K562 (cell line): ENCODE results near the gene EFCAB5. TPM values are rescaled to one million over a fixed set of nuclear protein-coding genes. Genes with fewer than 3 reads are reported as not detected.

Experiments used
- ATAC-seq: fragments of 200-7000 bp; cut with Tn5 transposase; 3 replicates; pipeline ENCODE4 v1.9.1; 2020; ENCODE audit warnings: moderate library complexity
- BruUV-seq: library from RNA; stranded (reverse); fragments of 400-500 nt; replicated peaks from 2 replicates; lab custom pipeline; 2021; lab: Mats Ljungman, UMichigan
- CTCF ChIA-PET: fragments of 300-600 bp; formaldehyde crosslinking; extraction: SDS; loops from one replicate; lab custom pipeline; 2021; ENCODE audit warnings: low intra/inter-chr PET ratio; lab: Yijun Ruan, JAX
- POLR2A ChIA-PET: fragments of 300-600, 350-650 bp; sonication (Branson Sonifier 250); formaldehyde crosslinking; extraction: SDS; loops from one replicate; lab custom pipeline; 2021; ENCODE audit warnings: antibody characterized with exemption, inconsistent platforms; lab: Yijun Ruan, JAX
- DNase-seq, 4 experiments: peaks; one replicate each; pipeline versions ENCODE4 v3.0.0 to v3.0.0-alpha.2; 2011 to 2018; ENCODE audit warnings: low spot score in 3 of 4, mixed read lengths in 3 of 4; ENCODE audit errors: extremely low read depth in 1 of 4
- FAIRE-seq: peaks from 2 replicates; lab custom pipeline; 2011; peaks lifted over from hg19 to GRCh38; lab: Jason Lieb, UNC
- H2AFZ ChIP-seq: 2 replicates; pipeline ENCODE4 v1.6.0; 2011; ENCODE audit warnings: low read depth, low read length, control low read depth, inconsistent platforms
- H3K27ac ChIP-seq: fragments of 200-600 bp; 3 replicates; pipeline ENCODE4 v1.8.0; 2011; ENCODE audit warnings: low read depth, mild to moderate bottlenecking, control low read depth, inconsistent platforms, low read length, moderate library complexity, mixed read lengths; ENCODE audit errors: extremely low read depth
- H3K27me3 ChIP-seq, 2 experiments: fragments of 300-600 bp in 1 of 2; 2 replicates in 1 of 2; 3 replicates in 1 of 2; pipeline versions ENCODE4 v1.6.0 to v1.8.0; 2011; ENCODE audit warnings: inconsistent platforms in 2 of 2, low read length in 2 of 2, mild to moderate bottlenecking in 1 of 2, mixed read lengths in 1 of 2, moderate library complexity in 1 of 2; ENCODE audit not compliant: control insufficient read depth in 2 of 2, insufficient read depth in 2 of 2
- H3K36me3 ChIP-seq: fragments of 300-600 bp; 3 replicates; pipeline ENCODE4 v1.8.0; 2011; ENCODE audit warnings: mild to moderate bottlenecking, low read length, inconsistent platforms; ENCODE audit not compliant: control insufficient read depth, insufficient read depth
- H3K4me1 ChIP-seq, 2 experiments: fragments of 200-600 bp in 1 of 2; replicated peaks in 1 of 2; 2 replicates in 1 of 2; 3 replicates in 1 of 2; pipeline versions ENCODE4 v1.5.1 to v1.8.0; 2011; ENCODE audit warnings: inconsistent platforms in 2 of 2, low read length in 2 of 2, mild to moderate bottlenecking in 1 of 2, mixed read lengths in 1 of 2, moderate library complexity in 1 of 2; ENCODE audit not compliant: control insufficient read depth in 2 of 2, insufficient read depth in 2 of 2
- H3K4me2 ChIP-seq: 2 replicates; pipeline ENCODE4 v1.6.1; 2011; ENCODE audit warnings: low read length, control low read depth, inconsistent platforms, mixed read lengths; ENCODE audit not compliant: insufficient read depth
- H3K4me3 ChIP-seq: fragments of 200-600 bp; sonication (generic), shearing (Covaris generic); 2 replicates; pipeline ENCODE4 v1.5.1; 2016; ENCODE audit warnings: control low read depth, inconsistent platforms
- H3K79me2 ChIP-seq: fragments of 200-600 bp; 3 replicates; pipeline ENCODE4 v1.8.0; 2011; ENCODE audit warnings: low read length, inconsistent platforms; ENCODE audit not compliant: control insufficient read depth, insufficient read depth
- H3K9ac ChIP-seq, 2 experiments: 2 replicates each; pipeline versions ENCODE4 v1.6.0 to v1.6.1; 2011; ENCODE audit warnings: low read depth in 2 of 2, low read length in 2 of 2, control low read depth in 1 of 2, inconsistent platforms in 1 of 2, mild to moderate bottlenecking in 1 of 2, mixed read lengths in 1 of 2; ENCODE audit not compliant: insufficient read depth in 1 of 2
- H3K9me1 ChIP-seq: one replicate; pipeline ENCODE4 v1.6.0; 2011; ENCODE audit warnings: inconsistent platforms, mild to moderate bottlenecking, low read length, moderate library complexity; ENCODE audit not compliant: control insufficient read depth, insufficient read depth
- H3K9me3 ChIP-seq: replicated peaks from 2 replicates; pipeline ENCODE4 v1.5.1; 2011; ENCODE audit warnings: low read depth, low read length, inconsistent platforms; ENCODE audit not compliant: control insufficient read depth, insufficient read depth
- H4K20me1 ChIP-seq: replicated peaks from 2 replicates; pipeline ENCODE4 v1.6.1; 2011; ENCODE audit warnings: low read length, inconsistent platforms, mixed read lengths; ENCODE audit not compliant: control insufficient read depth, insufficient read depth
- BCL6 ChIP-seq: fragments of 250-450 bp; sonication (Bioruptor Pico); IDR thresholded peaks from 2 replicates; pipeline ENCODE4 v1.4.0; 2020
- EHMT2 ChIP-seq: fragments of 450-650 bp; IDR thresholded peaks from 2 replicates; pipeline ENCODE4 v1.6.1; 2018; ENCODE audit warnings: antibody characterized with exemption
- ESRRB ChIP-seq: fragments of 250-450 bp; sonication (Bioruptor Pico); IDR thresholded peaks from 2 replicates; pipeline ENCODE4 v1.5.0; 2020; ENCODE audit warnings: mild to moderate bottlenecking, moderate library complexity, borderline replicate concordance
- HEY1 ChIP-seq: fragments of 250-450 bp; sonication (Bioruptor Pico); IDR thresholded peaks from 2 replicates; pipeline ENCODE4 v1.5.0; 2020; ENCODE audit warnings: mild to moderate bottlenecking, moderate library complexity, borderline replicate concordance
- HMGN3 ChIP-seq: IDR thresholded peaks from 2 replicates; pipeline ENCODE4 v1.6.1; 2011; ENCODE audit warnings: borderline replicate concordance, low read depth, mild to moderate bottlenecking, mixed read lengths, low read length; ENCODE audit not compliant: insufficient read length; ENCODE audit errors: extremely low read depth
- MCM7 ChIP-seq, 2 experiments: fragments of 450-650 bp; IDR thresholded peaks; 2 replicates each; pipeline ENCODE4 v1.6.1; 2016 to 2018
- MED1 ChIP-seq: sonication (generic); formaldehyde crosslinking; IDR thresholded peaks from 2 replicates; pipeline ENCODE4 v1.8.1; 2023; ENCODE audit warnings: missing genetic modification reagents, borderline replicate concordance
- NFXL1 ChIP-seq: fragments of 450-650 bp; formaldehyde crosslinking; IDR thresholded peaks from 2 replicates; pipeline ENCODE4 v1.4.0; 2021; ENCODE audit warnings: mild to moderate bottlenecking
- SLC30A9 ChIP-seq: fragments of 250-450 bp; sonication (Bioruptor Pico); IDR thresholded peaks from 2 replicates; pipeline ENCODE4 v1.8.0; 2022; ENCODE audit warnings: mild to moderate bottlenecking, moderate library complexity
- SP2 ChIP-seq: IDR thresholded peaks from 2 replicates; pipeline ENCODE4 v1.6.1; 2011; ENCODE audit warnings: mild to moderate bottlenecking, low read depth, low read length, moderate library complexity; ENCODE audit not compliant: poor library complexity, severe bottlenecking; ENCODE audit errors: extremely low read depth
- TAF1 ChIP-seq: IDR thresholded peaks from 2 replicates; pipeline ENCODE4 v1.6.1; 2011; ENCODE audit warnings: mild to moderate bottlenecking, low read length, moderate library complexity; ENCODE audit not compliant: insufficient read depth, control insufficient read depth, severe bottlenecking; ENCODE audit errors: extremely low read depth
- ZBTB1 ChIP-seq: sonication (generic); formaldehyde crosslinking; IDR thresholded peaks from 2 replicates; pipeline ENCODE4 v1.8.1; 2023; ENCODE audit warnings: missing genetic modification reagents, low read depth, mild to moderate bottlenecking, borderline replicate concordance
- ZNF12 ChIP-seq: sonication (generic); formaldehyde crosslinking; IDR thresholded peaks from 2 replicates; pipeline ENCODE4 v1.4.0; 2020; ENCODE audit warnings: mild to moderate bottlenecking, missing genetic modification reagents
- ZNF316 ChIP-seq: fragments of 450-650 bp; IDR thresholded peaks from 2 replicates; pipeline ENCODE4 v1.6.1; 2016
- whole genome bisulfite sequencing: fragments of 100-300 bp; shearing (Covaris generic); methylation state at CpG from one replicate; pipeline ENCODE4 v1.1.6; 2016; ENCODE audit warnings: low coverage, mixed read lengths; ENCODE audit not compliant: insufficient coverage; ENCODE audit errors: missing lambda C conversion rate; 5-methylcytosine and 5-hydroxymethylcytosine counted together
- in situ Hi-C: fragments of 300-500 bp; cut with MboI; formaldehyde crosslinking; loops from 4 replicates; pipeline ENCODE4 v1.15.0; 2018; ENCODE audit warnings: inconsistent platforms, mixed read lengths
- intact Hi-C: fragments of 100-400 bp; cut with micrococcal nuclease; formaldehyde crosslinking; loops from 2 replicates; pipeline ENCODE4 v1.14.2; 2022
- polyA plus RNA-seq, 8 experiments: library from polyadenylated mRNA; depleted of rRNA in 4 of 8; stranded (reverse) in 5 of 8; unstranded in 3 of 8; fragments of >200 nt; fragmentation: Nextera tagmentation in 2 of 8; fragmentation: Illumina TruSeq in 1 of 8; extraction: Ambion mirVana in 2 of 8; extraction: Trizol in 1 of 8; gene quantifications; 2 replicates each; pipeline versions ENCODE4 v1.2.1 to v1.2.3, GENCODE V29; 2011 to 2014; ENCODE audit warnings: inconsistent platforms in 1 of 8, missing spikeins in 1 of 8
- total RNA-seq, 7 experiments: library from RNA; depleted of rRNA in 6 of 7; stranded (reverse); fragments of >200 nt in 6 of 7; fragmentation: Illumina TruSeq in 2 of 7; extraction: Trizol in 2 of 7; gene quantifications; 2 replicates each; pipeline versions ENCODE4 v1.2.1 to v1.2.3, GENCODE V29; 2011 to 2021; ENCODE audit warnings: low replicate concordance in 1 of 7
- TF ChIP-seq, protein P1 (sequence below): fragments of 250-450 bp; sonication (Bioruptor Pico); IDR thresholded peaks from 2 replicates; pipeline ENCODE4 v1.8.0; 2022; ENCODE audit warnings: inconsistent platforms
- TF ChIP-seq, protein P2 (sequence below), 2 experiments: fragments of 250-450 bp in 1 of 2; fragments of 450-650 bp in 1 of 2; sonication (Bioruptor Pico) in 1 of 2; IDR thresholded peaks; 2 replicates each; pipeline versions ENCODE4 v1.6.1 to v1.8.0; 2016 to 2021; ENCODE audit warnings: mild to moderate bottlenecking in 2 of 2, moderate library complexity in 2 of 2, missing compliant biosample characterization in 1 of 2, missing genetic modification characterization in 1 of 2

EFCAB5 gene
- total and polyA plus RNA-seq, 9 of the 15 experiments (the other 6 are each of a cell fraction or from before 2014, with no cell fraction given), result 0.06 to 0.11 TPM; not detected in 7

DNA sequence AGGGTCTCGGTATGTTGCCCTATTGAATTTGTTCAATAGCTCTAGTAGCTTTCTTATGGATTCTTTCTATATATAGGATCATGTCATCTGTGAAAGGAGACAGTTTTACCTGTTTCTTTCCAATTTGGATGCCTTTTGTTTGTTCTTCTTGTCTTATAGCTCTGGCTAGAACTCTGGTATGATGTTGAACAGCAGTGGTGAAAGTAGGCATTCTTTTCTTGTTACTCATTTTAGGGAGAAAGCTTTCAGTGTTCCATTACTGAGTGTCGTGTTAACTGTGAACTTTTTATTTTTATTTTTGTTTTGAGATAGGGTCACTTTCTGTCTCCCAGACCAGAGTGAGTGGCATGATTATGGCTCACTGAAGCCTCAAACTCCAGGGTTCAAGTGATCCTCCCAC is 21.2 kb downstream of the EFCAB5 start:
- in situ Hi-C loops, result no loop called here

More for the DNA sequence above, 21.2 kb downstream of the EFCAB5 start:
- no peak for DNase-seq
- Histone ChIP-seq H3K9me1 (no peaks in the 10 kb centered on the region), H4K20me1 (no peaks in the 10 kb centered on the region), H3K27ac (no peak overlapping the region), H3K9ac (no peak overlapping the region), H3K4me1 (no peaks in the 10 kb centered on the region; a peak in 1 of 5 replicates), H3K4me2 (no peak overlapping the region), H3K9me3 (no peaks in the 10 kb centered on the region), H3K4me3 (no peak overlapping the region), H3K79me2 (no peaks in the 10 kb centered on the region), H3K27me3 (no peaks in the 10 kb centered on the region), H3K36me3 (no peaks in the 10 kb centered on the region), H2AFZ (no peak overlapping the region)
- ChIA-PET POLR2A (interaction anchor here (0.8 kb wide), 1 partner anchor 32 kb away, joined by 5 read pairs; the partner anchor contains the start of gene SSH2), CTCF (no interaction called here)
- WGBS, result 0% methylated on average over 2 of the region's 2 CpGs
- intact Hi-C loops, result no loop called here
- TF ChIP-seq BCL6 (CRISPR knock-in tag), result no peak
- TF ChIP-seq, protein P1, sequence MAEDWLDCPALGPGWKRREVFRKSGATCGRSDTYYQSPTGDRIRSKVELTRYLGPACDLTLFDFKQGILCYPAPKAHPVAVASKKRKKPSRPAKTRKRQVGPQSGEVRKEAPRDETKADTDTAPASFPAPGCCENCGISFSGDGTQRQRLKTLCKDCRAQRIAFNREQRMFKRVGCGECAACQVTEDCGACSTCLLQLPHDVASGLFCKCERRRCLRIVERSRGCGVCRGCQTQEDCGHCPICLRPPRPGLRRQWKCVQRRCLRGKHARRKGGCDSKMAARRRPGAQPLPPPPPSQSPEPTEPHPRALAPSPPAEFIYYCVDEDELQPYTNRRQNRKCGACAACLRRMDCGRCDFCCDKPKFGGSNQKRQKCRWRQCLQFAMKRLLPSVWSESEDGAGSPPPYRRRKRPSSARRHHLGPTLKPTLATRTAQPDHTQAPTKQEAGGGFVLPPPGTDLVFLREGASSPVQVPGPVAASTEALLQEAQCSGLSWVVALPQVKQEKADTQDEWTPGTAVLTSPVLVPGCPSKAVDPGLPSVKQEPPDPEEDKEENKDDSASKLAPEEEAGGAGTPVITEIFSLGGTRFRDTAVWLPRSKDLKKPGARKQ (CRISPR knock-in tag), result no peak
- no peak for TF ChIP-seq EHMT2
- TF ChIP-seq MCM7 (IDR thresholded peaks at IDR 0.05), result no peak
- TF ChIP-seq TAF1, result no peak
- TF ChIP-seq SLC30A9 (CRISPR knock-in tag), result no peak
- TF ChIP-seq NFXL1 (CRISPR knock-in tag), result no peak
- no peak for TF ChIP-seq ZNF12 (CRISPR knock-in tag)
- TF ChIP-seq HEY1 (CRISPR knock-in tag), result no peak
- TF ChIP-seq, protein P2, sequence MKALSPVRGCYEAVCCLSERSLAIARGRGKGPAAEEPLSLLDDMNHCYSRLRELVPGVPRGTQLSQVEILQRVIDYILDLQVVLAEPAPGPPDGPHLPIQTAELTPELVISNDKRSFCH (CRISPR knock-in tag; IDR thresholded peaks at IDR 0.05), result no peak
- TF ChIP-seq, protein P2 (tag; IDR thresholded peaks at IDR 0.05), result no peak
- no peak for TF ChIP-seq ESRRB (CRISPR knock-in tag)
- TF ChIP-seq SP2, result no peak
- no peak for TF ChIP-seq MED1 (CRISPR knock-in tag)
- TF ChIP-seq ZNF316, result no peak
- no peak for TF ChIP-seq ZBTB1
- no peak for TF ChIP-seq HMGN3
- no peak for ATAC-seq
- FAIRE-seq, result no peak
- no TSS peak for BruUV-seq
